OCI-LY3 (cell line): Measurements from ENCODE around the gene ASGR2.

ENCODE experiments used
- H2AFZ ChIP-seq: fragments of 200-600, 300-600 bp; shearing (Covaris generic); 2 replicates; pipeline ENCODE4 v1.6.0; 2014; ENCODE audit warnings: antibody characterized with exemption, low read depth, low read length
- H3K27ac ChIP-seq: fragments of 200-600, 300-600 bp; sonication (generic); 2 replicates; pipeline ENCODE4 v1.5.1; 2014; ENCODE audit warnings: mild to moderate bottlenecking, low read length, moderate library complexity, mixed read lengths
- H3K27me3 ChIP-seq: fragments of 200-600, 300-600 bp; sonication (generic); 2 replicates; pipeline ENCODE4 v1.6.1; 2014; ENCODE audit warnings: low read depth, low read length, mixed read lengths
- H3K36me3 ChIP-seq: fragments of 200-600, 300-600 bp; sonication (generic); replicated peaks from 2 replicates; pipeline ENCODE3; 2014; ENCODE audit warnings: low read depth, low read length, mixed read lengths
- H3K4me1 ChIP-seq: fragments of 300-600, 200-600 bp; sonication (generic); 2 replicates; pipeline ENCODE4 v1.6.1; 2014; ENCODE audit warnings: low read length, mixed read lengths
- H3K4me2 ChIP-seq: fragments of 200-600, 300-600 bp; sonication (generic); 2 replicates; pipeline ENCODE4 v1.6.1; 2014; ENCODE audit warnings: low read length, mixed read lengths
- H3K4me3 ChIP-seq: fragments of 300-600, 200-600 bp; sonication (generic); 2 replicates; pipeline ENCODE4 v1.5.1; 2014; ENCODE audit warnings: antibody characterized with exemption, mild to moderate bottlenecking, low read length, moderate library complexity
- H3K79me2 ChIP-seq: fragments of 300-600, 200-600 bp; shearing (Covaris generic); 2 replicates; pipeline ENCODE4 v1.6.1; 2014; ENCODE audit warnings: mild to moderate bottlenecking, low read length, mixed read lengths
- H3K9ac ChIP-seq: fragments of 300-600, 200-600 bp; shearing (Covaris generic); 2 replicates; pipeline ENCODE4 v1.6.0; 2014; ENCODE audit warnings: mild to moderate bottlenecking, low read length, moderate library complexity
- H3K9me3 ChIP-seq: fragments of 200-600, 300-600 bp; shearing (Covaris generic); 2 replicates; pipeline ENCODE4 v1.6.1; 2014; ENCODE audit warnings: low read length, mixed read lengths; ENCODE audit not compliant: insufficient read depth
- H4K20me1 ChIP-seq: fragments of 200-600, 300-600 bp; sonication (generic); 2 replicates; pipeline ENCODE4 v1.6.1; 2016; ENCODE audit warnings: low read length, mixed read lengths; ENCODE audit not compliant: insufficient read depth
- CTCF ChIP-seq: fragments of 200-600, 300-600 bp; sonication (generic); IDR thresholded peaks from 2 replicates; pipeline ENCODE4 v1.5.1; 2014; ENCODE audit warnings: antibody characterized with exemption, low read length, low read depth
- EZH2phosphoT487 ChIP-seq: fragments of 200-600 bp; shearing (Covaris generic); IDR thresholded peaks from 2 replicates; pipeline ENCODE4 v1.6.1; 2018; ENCODE audit warnings: antibody characterized with exemption, mixed run types, low read depth

The ASGR2 gene

GRCh38 chr17:7063518-7064094 is 51.0 kb downstream of the ASGR2 start:
- Histone ChIP-seq H3K27me3 (peaks cover 5% of the 10 kb centered on the region; the same call in 1 of the 2 replicates), H4K20me1 (no peaks in the 10 kb centered on the region), H3K4me1 (no peaks in the 10 kb centered on the region), H3K9ac (no peak overlapping the region), H3K36me3 (no peaks in the 10 kb centered on the region), H3K4me3 (no peak overlapping the region), H3K9me3 (no peaks in the 10 kb centered on the region), H3K27ac (no peak overlapping the region), H3K4me2 (no peak overlapping the region), H2AFZ (no peak overlapping the region), H3K79me2 (no peaks in the 10 kb centered on the region)
- TF ChIP-seq EZH2phosphoT487, result no peak
- TF ChIP-seq CTCF, result no peak

- TF ChIP-seq EZH2phosphoT487, result no peak
- TF ChIP-seq CTCF, result no peak
- H3K9ac ChIP-seq, result no peak overlapping the region
- no peaks in the 10 kb centered on the region for H3K9me3 ChIP-seq
- H3K27ac ChIP-seq, result no peak overlapping the region
- peaks cover 5% of the 10 kb centered on the region; the same call in 1 of the 2 replicates for H3K27me3 ChIP-seq
- H4K20me1 ChIP-seq, result no peaks in the 10 kb centered on the region
- no peaks in the 10 kb centered on the region for H3K36me3 ChIP-seq
- H2AFZ ChIP-seq, result no peak overlapping the region
- H3K4me2 ChIP-seq, result no peak overlapping the region
- no peaks in the 10 kb centered on the region for H3K79me2 ChIP-seq
- no peaks in the 10 kb centered on the region for H3K4me1 ChIP-seq
- no peak overlapping the region for H3K4me3 ChIP-seq
These were observed 54.3 kb downstream of the ASGR2 start for GRCh38 chr17:7060165-7060891.

GRCh38 chr17:7058831-7059447 is 55.7 kb downstream of the ASGR2 start:
- Histone ChIP-seq H3K4me2 (no peak overlapping the region), H3K4me1 (no peaks in the 10 kb centered on the region), H3K9me3 (no peaks in the 10 kb centered on the region), H3K9ac (no peak overlapping the region), H3K27ac (no peak overlapping the region), H3K79me2 (no peaks in the 10 kb centered on the region), H3K4me3 (no peak overlapping the region), H4K20me1 (no peaks in the 10 kb centered on the region), H2AFZ (no peak overlapping the region), H3K27me3 (peaks cover 5% of the 10 kb centered on the region; the same call in 1 of the 2 replicates), H3K36me3 (no peaks in the 10 kb centered on the region)
- no peak for TF ChIP-seq CTCF
- TF ChIP-seq EZH2phosphoT487, result no peak

GRCh38 chr17:7056386-7056785 is 58.2 kb downstream of the ASGR2 start:
- no peak for TF ChIP-seq CTCF
- no peak for TF ChIP-seq EZH2phosphoT487
- Histone ChIP-seq H4K20me1 (no peaks in the 10 kb centered on the region), H2AFZ (no peak overlapping the region), H3K27ac (no peak overlapping the region), H3K36me3 (no peaks in the 10 kb centered on the region), H3K9ac (no peak overlapping the region), H3K9me3 (no peaks in the 10 kb centered on the region), H3K27me3 (peaks cover 3% of the 10 kb centered on the region; the same call in 1 of the 2 replicates), H3K4me1 (no peaks in the 10 kb centered on the region), H3K4me3 (no peak overlapping the region), H3K79me2 (no peaks in the 10 kb centered on the region), H3K4me2 (no peak overlapping the region)
